Psoas muscle (tissue), 8 donors: ENCODE measurements around the gene PPP3CA. TPM values are rescaled to one million over a fixed set of nuclear protein-coding genes. Genes with fewer than 3 reads are reported as not detected.
"Not testable (repeated sequence)": the region's sequence is repeated elsewhere in the genome, so short reads cannot be mapped to it uniquely, and the experiment has no call there.

Experiments used
- ATAC-seq, 4 donors: fragments of 200-7000 bp; cut with Tn5 transposase; one replicate each; pipeline ENCODE4 v1.9.1; 2020; ENCODE audit warnings: moderate library complexity in 3 of 4, mild to moderate bottlenecking in 2 of 4
- DNase-seq, 2 donors: peaks; one replicate each; pipeline ENCODE4 v3.0.0-alpha.2; 2020
- H3K27ac ChIP-seq: fragments of 200-600 bp; one replicate; pipeline ENCODE4 v1.8.0; 2022
- H3K27me3 ChIP-seq, 3 donors: fragments of 200-600 bp in 1 of 3; one replicate each; pipeline versions ENCODE4 v1.6.1 to v1.8.0; 2013 to 2022; ENCODE audit warnings: low read length in 2 of 3, mild to moderate bottlenecking in 2 of 3, moderate library complexity in 1 of 3; ENCODE audit not compliant: insufficient read depth in 3 of 3
- H3K36me3 ChIP-seq, 2 donors: fragments of 200-600 bp in 1 of 2; one replicate each; pipeline versions ENCODE4 v1.6.1 to v1.8.0; 2013 to 2022; ENCODE audit warnings: low read depth in 1 of 2, mild to moderate bottlenecking in 1 of 2, moderate library complexity in 1 of 2; ENCODE audit not compliant: insufficient read depth in 1 of 2
- H3K4me1 ChIP-seq: fragments of 200-600 bp; one replicate; pipeline ENCODE4 v1.8.0; 2022
- H3K4me3 ChIP-seq: fragments of 200-600 bp; one replicate; pipeline ENCODE4 v1.8.0; 2022; ENCODE audit warnings: mild to moderate bottlenecking
- H3K9me3 ChIP-seq: fragments of 200-600 bp; one replicate; pipeline ENCODE4 v1.8.0; 2022
- CTCF ChIP-seq: fragments of 200-600 bp; IDR thresholded peaks from one replicate; pipeline ENCODE4 v1.8.0; 2022; ENCODE audit warnings: antibody characterized with exemption
- WGBS, 3 donors: extraction: QIAGEN DNeasy Blood & Tissue Kit; methylation state at CpG; one replicate each; pipeline versions ENCODE4 v1.1.6 to v1.1.7; 2013; 5-methylcytosine and 5-hydroxymethylcytosine counted together
- intact Hi-C, 2 donors: fragments of 100-400 bp; cut with DNase I; formaldehyde crosslinking; loops; one replicate each; pipeline versions ENCODE4 v1.11.0 to v1.14.2; 2022
- polyA plus RNA-seq, 3 donors: library from polyadenylated mRNA; stranded (reverse); fragments of 200-250 nt; gene quantifications; one replicate each; pipeline ENCODE4 v1.2.3, GENCODE V29; 2013
- total RNA-seq, 4 donors: library from RNA; stranded (reverse); fragmentation: NEBNext Ultra II Directional in 2 of 4; extraction: Animal tissue kit (Norgen Biotek cat#: 25700) in 2 of 4; gene quantifications; one replicate each; pipeline versions ENCODE4 v1.2.1 to v1.2.4, GENCODE V29; 2021 to 2023
- donor health status: healthy with polysubstance abuse.
- donor health status: DM: no; HTN: no; CAD: no; lungs with moderate emphysema.
- donor health status: Bipolar disorder and iron deficiency.
- donor health status: healthy.
- donor health status: DM: yes; HTN: yes; CAD: no.
- donor health status: DM: no; HTN: no; CAD: no.
- donor health status: DM: no; HTN: no; CAD: no.
- donor health status: DM: yes; HTN: yes; CAD: no.

PPP3CA gene
- total and polyA plus RNA-seq, 7 donors = 10.4 to 65.9 (median 32.6) TPM

GRCh38 chr4:101009471-101009870, 337.9 kb downstream of the PPP3CA start:
- Histone ChIP-seq H3K4me3 (no peak overlapping the region), H3K36me3 (no peaks in the 10 kb centered on the region), H3K27me3 (no peaks in the 10 kb centered on the region), H3K9me3 (no peaks in the 10 kb centered on the region), H3K4me1 (no peaks in the 10 kb centered on the region), H3K27ac (no peak overlapping the region)
- DNase-seq (no peak), ATAC-seq (no peak)
- intact Hi-C loops = no loop called here
- WGBS, 3 donors = 75 to 91% (median 77%) methylated on average over 2 of the region's 2 CpGs
- no peak for TF ChIP-seq CTCF

GRCh38 chr4:101008503-101008902, 338.8 kb downstream of the PPP3CA start:
- TF ChIP-seq CTCF = no peak
- no peaks in the 10 kb centered on the region for H3K36me3 ChIP-seq

GRCh38 chr4:101005659-101006058, 341.7 kb downstream of the PPP3CA start:
- intact Hi-C loops = no loop called here
- ATAC-seq (no peak), DNase-seq (no peak)
- TF ChIP-seq CTCF = no peak
- H3K4me3 ChIP-seq = no peak overlapping the region
- H3K36me3 ChIP-seq = no peaks in the 10 kb centered on the region
- no peaks in the 10 kb centered on the region for H3K9me3 ChIP-seq
- no peaks in the 10 kb centered on the region for H3K27me3 ChIP-seq
- WGBS, 3 donors = 89 to 92% (median 91%) methylated on average over 2 of the region's 2 CpGs
- H3K27ac ChIP-seq = no peak overlapping the region
- H3K4me1 ChIP-seq = no peaks in the 10 kb centered on the region

More at GRCh38 chr4:101008503-101008902, 338.8 kb downstream of the PPP3CA start:
- DNase-seq (no peak), ATAC-seq (no peak)
- no peak overlapping the region for H3K4me3 ChIP-seq
- 96 to 99% (median 97%) methylated on average over 3 of the region's 3 CpGs for WGBS, 3 donors
- H3K9me3 ChIP-seq = no peaks in the 10 kb centered on the region
- no peaks in the 10 kb centered on the region for H3K4me1 ChIP-seq
- no peak overlapping the region for H3K27ac ChIP-seq
- intact Hi-C loops = no loop called here
- no peaks in the 10 kb centered on the region for H3K27me3 ChIP-seq

- H3K4me3 ChIP-seq = no peak overlapping the region
- intact Hi-C loops = no loop called here
- WGBS, 3 donors = 74 to 90% (median 77%) methylated on average over 1 of the region's 1 CpG
- H3K9me3 ChIP-seq = no peaks in the 10 kb centered on the region
- H3K36me3 ChIP-seq = no peaks in the 10 kb centered on the region
- H3K27me3 ChIP-seq = no peaks in the 10 kb centered on the region
- H3K4me1 ChIP-seq = no peaks in the 10 kb centered on the region
- H3K27ac ChIP-seq = no peak overlapping the region
- no peak for TF ChIP-seq CTCF
- ATAC-seq (no peak), DNase-seq (no peak)
These were observed 346.8 kb downstream of the PPP3CA start for GRCh38 chr4:101000496-101000895.

GRCh38 chr4:100995671-100996070, 351.7 kb downstream of the PPP3CA start:
- Histone ChIP-seq H3K27ac (no peak overlapping the region), H3K4me1 (no peaks in the 10 kb centered on the region), H3K9me3 (no peaks in the 10 kb centered on the region), H3K36me3 (no peaks in the 10 kb centered on the region), H3K4me3 (no peak overlapping the region), H3K27me3 (no peaks in the 10 kb centered on the region)
- TF ChIP-seq CTCF = no peak
- intact Hi-C loops = no loop called here
- WGBS, 3 donors = 76 to 86% (median 81%) methylated on average over 5 of the region's 5 CpGs
- ATAC-seq = no peak
- no peak for DNase-seq

- intact Hi-C loops = not testable (repeated sequence)
- 89 to 93% (median 91%) methylated on average over 10 of the region's 10 CpGs for WGBS, 3 donors
These were observed 352.3 kb downstream of the PPP3CA start for GRCh38 chr4:100995002-100995401.

GRCh38 chr4:100991332-100992069, 355.8 kb downstream of the PPP3CA start:
- DNase-seq, H3K27me3 ChIP-seq, intact Hi-C loops, H3K4me3 ChIP-seq, H3K4me1 ChIP-seq, H3K27ac ChIP-seq, H3K36me3 ChIP-seq, ATAC-seq, H3K9me3 ChIP-seq: not testable (repeated sequence)
- WGBS, 3 donors = 88 to 90% (median 89%) methylated on average over 6 of the region's 6 CpGs

More at GRCh38 chr4:100995002-100995401, 352.3 kb downstream of the PPP3CA start:
- not testable (repeated sequence) for DNase-seq, ATAC-seq, H3K36me3 ChIP-seq, H3K27me3 ChIP-seq, H3K4me3 ChIP-seq, H3K9me3 ChIP-seq, H3K4me1 ChIP-seq, H3K27ac ChIP-seq
